Psoas muscle (tissue), 8 donors: ENCODE results near the gene TNFSF13. TPM values are rescaled to one million over a fixed set of nuclear protein-coding genes. Genes with fewer than 3 reads are reported as not detected.

ENCODE experiments used
- ATAC-seq, 4 donors: fragments of 200-7000 bp; cut with Tn5 transposase; one replicate each; pipeline ENCODE4 v1.9.1; 2020; ENCODE audit warnings: moderate library complexity in 3 of 4, mild to moderate bottlenecking in 2 of 4
- DNase-seq, 2 donors: peaks; one replicate each; pipeline ENCODE4 v3.0.0-alpha.2; 2020
- H3K27ac ChIP-seq: fragments of 200-600 bp; one replicate; pipeline ENCODE4 v1.8.0; 2022
- H3K27me3 ChIP-seq, 3 donors: fragments of 200-600 bp in 1 of 3; one replicate each; pipeline versions ENCODE4 v1.6.1 to v1.8.0; 2013 to 2022; ENCODE audit warnings: low read length in 2 of 3, mild to moderate bottlenecking in 2 of 3, moderate library complexity in 1 of 3; ENCODE audit not compliant: insufficient read depth in 3 of 3
- H3K36me3 ChIP-seq, 2 donors: fragments of 200-600 bp in 1 of 2; one replicate each; pipeline versions ENCODE4 v1.6.1 to v1.8.0; 2013 to 2022; ENCODE audit warnings: low read depth in 1 of 2, mild to moderate bottlenecking in 1 of 2, moderate library complexity in 1 of 2; ENCODE audit not compliant: insufficient read depth in 1 of 2
- H3K4me1 ChIP-seq: fragments of 200-600 bp; one replicate; pipeline ENCODE4 v1.8.0; 2022
- H3K4me3 ChIP-seq: fragments of 200-600 bp; one replicate; pipeline ENCODE4 v1.8.0; 2022; ENCODE audit warnings: mild to moderate bottlenecking
- H3K9me3 ChIP-seq: fragments of 200-600 bp; one replicate; pipeline ENCODE4 v1.8.0; 2022
- CTCF ChIP-seq: fragments of 200-600 bp; IDR thresholded peaks from one replicate; pipeline ENCODE4 v1.8.0; 2022; ENCODE audit warnings: antibody characterized with exemption
- WGBS, 3 donors: extraction: QIAGEN DNeasy Blood & Tissue Kit; methylation state at CpG; one replicate each; pipeline versions ENCODE4 v1.1.6 to v1.1.7; 2013; 5-methylcytosine and 5-hydroxymethylcytosine counted together
- intact Hi-C, 2 donors: fragments of 100-400 bp; cut with DNase I; formaldehyde crosslinking; loops; one replicate each; pipeline versions ENCODE4 v1.11.0 to v1.14.2; 2022
- polyA plus RNA-seq, 3 donors: library from polyadenylated mRNA; stranded (reverse); fragments of 200-250 nt; gene quantifications; one replicate each; pipeline ENCODE4 v1.2.3, GENCODE V29; 2013
- total RNA-seq, 4 donors: library from RNA; stranded (reverse); fragmentation: NEBNext Ultra II Directional in 2 of 4; extraction: Animal tissue kit (Norgen Biotek cat#: 25700) in 2 of 4; gene quantifications; one replicate each; pipeline versions ENCODE4 v1.2.1 to v1.2.4, GENCODE V29; 2021 to 2023
- donor health status: healthy with polysubstance abuse.
- donor health status: DM: no; HTN: no; CAD: no; lungs with moderate emphysema.
- donor health status: Bipolar disorder and iron deficiency.
- donor health status: healthy.
- donor health status: DM: yes; HTN: yes; CAD: no.
- donor health status: DM: no; HTN: no; CAD: no.
- donor health status: DM: no; HTN: no; CAD: no.
- donor health status: DM: yes; HTN: yes; CAD: no.

Gene TNFSF13
- total and polyA plus RNA-seq, 7 donors, result 2.8 to 5.4 (median 4.0) TPM

- Histone ChIP-seq H3K9me3 (no peaks in the 10 kb centered on the region), H3K27ac (peak within 1 kb of the TSS; percentile 89), H3K4me1 (peaks cover 63% of the 10 kb centered on the region), H3K36me3 (peaks cover 16 to 47% of the 10 kb centered on the region in 2 donors), H3K4me3 (peak within 1 kb of the TSS; percentile 41), H3K27me3 (no peaks in the 10 kb centered on the region)
- no peak for TF ChIP-seq CTCF
- DNase-seq (peak; percentile 79 to 84), ATAC-seq (peak; percentile 45 to 67 (median 56))
- 15 to 29% (median 25%) methylated on average over 7 of the region's 7 CpGs for WGBS, 3 donors
- intact Hi-C loops, result loop anchor here in 1 of 2 donors (1.0 kb wide), 1 partner anchor 35 kb away; the partner anchor contains the start of gene FXR2
Measured at GRCh38 chr17:7579001-7579833, 20.7 kb downstream of the TNFSF13 start, which contains the start of gene CD68. Gene CD68, plus strand, starts transcription at chr17:7579638. Its CDS starts 40 bp downstream, at chr17:7579678.

GRCh38 chr17:7579834-7580603 is 21.5 kb downstream of the TNFSF13 start:
- 64 to 78% (median 68%) methylated on average over 12 of the region's 12 CpGs for WGBS, 3 donors
- Histone ChIP-seq H3K27ac (peak overlapping the region; percentile 89), H3K4me1 (peaks cover 61% of the 10 kb centered on the region), H3K27me3 (no peaks in the 10 kb centered on the region), H3K36me3 (peaks cover 12 to 39% of the 10 kb centered on the region in 2 donors), H3K9me3 (no peaks in the 10 kb centered on the region), H3K4me3 (peak overlapping the region; percentile 41)
- ATAC-seq, result no peak
- intact Hi-C loops, result loop anchor here in 1 of 2 donors (1.0 to 10.0 kb wide), 3 partner anchors 34 to 345 kb away; partner anchors contain the start of genes DVL2, FXR2, PHF23 and TP53
- no peak for TF ChIP-seq CTCF
- no peak for DNase-seq

GRCh38 chr17:7580604-7581575 is 22.3 kb downstream of the TNFSF13 start:
- Histone ChIP-seq H3K36me3 (peaks cover 10 to 33% of the 10 kb centered on the region in 2 donors), H3K4me3 (peak overlapping the region; percentile 41), H3K27me3 (no peaks in the 10 kb centered on the region), H3K27ac (peak overlapping the region; percentile 89), H3K9me3 (no peaks in the 10 kb centered on the region), H3K4me1 (peaks cover 59% of the 10 kb centered on the region)
- intact Hi-C loops, result loop anchor here in 1 of 2 donors (5.0 to 10.0 kb wide), 2 partner anchors 106 to 346 kb away; partner anchors contain the start of genes DVL2, PHF23, TP53 and WRAP53
- no peak for TF ChIP-seq CTCF
- DNase-seq (no peak), ATAC-seq (no peak)
- WGBS, 3 donors, result 81 to 88% (median 83%) methylated on average over 21 to 23 of the region's 23 CpGs
